ENCODE measurements around the gene LAPTM4A.

LAPTM4A gene

DNA sequence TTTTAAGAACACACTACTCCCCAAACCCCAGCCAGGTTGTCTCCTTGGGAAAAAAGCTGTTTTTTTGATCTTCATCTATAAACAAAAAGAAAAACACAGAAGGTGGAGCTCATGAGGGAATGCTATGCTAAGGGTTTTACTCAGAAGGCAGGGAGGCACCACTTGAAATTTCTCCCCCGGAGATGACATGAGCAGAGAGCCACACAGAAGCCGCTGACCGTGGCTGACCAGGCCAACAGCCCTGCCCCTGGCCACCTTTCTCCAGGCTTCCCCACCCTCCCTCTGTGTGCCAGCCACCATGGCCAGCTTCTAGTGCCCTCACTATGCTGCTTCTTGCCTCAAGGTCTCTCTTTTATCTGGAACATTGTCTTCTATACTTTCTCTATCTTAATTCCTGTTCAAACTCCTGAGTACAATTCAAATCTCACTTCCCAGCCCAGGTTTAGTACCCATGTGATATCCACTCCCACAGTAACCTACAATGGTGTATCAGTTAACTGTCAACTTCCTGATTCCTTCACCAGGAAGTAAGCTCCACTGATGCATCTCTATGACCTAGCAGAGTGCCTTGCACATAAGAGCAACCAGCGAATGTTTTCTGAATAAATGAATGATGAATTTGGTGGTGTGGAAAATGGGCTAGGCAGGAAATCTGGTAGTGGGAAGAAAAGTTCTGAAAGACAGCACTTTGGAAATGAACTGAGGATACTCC is 15.3 kb downstream of the LAPTM4A start:
- TF ChIP-seq RAD21 (IDR thresholded peaks at IDR 0.05; ENCODE audit: low read depth) = no peak
- TF ChIP-seq EP300 (IDR thresholded peaks at IDR 0.05; ENCODE audit: borderline replicate concordance) = no peak
- TF ChIP-seq, protein P1, sequence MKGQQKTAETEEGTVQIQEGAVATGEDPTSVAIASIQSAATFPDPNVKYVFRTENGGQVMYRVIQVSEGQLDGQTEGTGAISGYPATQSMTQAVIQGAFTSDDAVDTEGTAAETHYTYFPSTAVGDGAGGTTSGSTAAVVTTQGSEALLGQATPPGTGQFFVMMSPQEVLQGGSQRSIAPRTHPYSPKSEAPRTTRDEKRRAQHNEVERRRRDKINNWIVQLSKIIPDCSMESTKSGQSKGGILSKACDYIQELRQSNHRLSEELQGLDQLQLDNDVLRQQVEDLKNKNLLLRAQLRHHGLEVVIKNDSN (IDR thresholded peaks at IDR 0.05) = no peak
- TF ChIP-seq, protein P2, sequence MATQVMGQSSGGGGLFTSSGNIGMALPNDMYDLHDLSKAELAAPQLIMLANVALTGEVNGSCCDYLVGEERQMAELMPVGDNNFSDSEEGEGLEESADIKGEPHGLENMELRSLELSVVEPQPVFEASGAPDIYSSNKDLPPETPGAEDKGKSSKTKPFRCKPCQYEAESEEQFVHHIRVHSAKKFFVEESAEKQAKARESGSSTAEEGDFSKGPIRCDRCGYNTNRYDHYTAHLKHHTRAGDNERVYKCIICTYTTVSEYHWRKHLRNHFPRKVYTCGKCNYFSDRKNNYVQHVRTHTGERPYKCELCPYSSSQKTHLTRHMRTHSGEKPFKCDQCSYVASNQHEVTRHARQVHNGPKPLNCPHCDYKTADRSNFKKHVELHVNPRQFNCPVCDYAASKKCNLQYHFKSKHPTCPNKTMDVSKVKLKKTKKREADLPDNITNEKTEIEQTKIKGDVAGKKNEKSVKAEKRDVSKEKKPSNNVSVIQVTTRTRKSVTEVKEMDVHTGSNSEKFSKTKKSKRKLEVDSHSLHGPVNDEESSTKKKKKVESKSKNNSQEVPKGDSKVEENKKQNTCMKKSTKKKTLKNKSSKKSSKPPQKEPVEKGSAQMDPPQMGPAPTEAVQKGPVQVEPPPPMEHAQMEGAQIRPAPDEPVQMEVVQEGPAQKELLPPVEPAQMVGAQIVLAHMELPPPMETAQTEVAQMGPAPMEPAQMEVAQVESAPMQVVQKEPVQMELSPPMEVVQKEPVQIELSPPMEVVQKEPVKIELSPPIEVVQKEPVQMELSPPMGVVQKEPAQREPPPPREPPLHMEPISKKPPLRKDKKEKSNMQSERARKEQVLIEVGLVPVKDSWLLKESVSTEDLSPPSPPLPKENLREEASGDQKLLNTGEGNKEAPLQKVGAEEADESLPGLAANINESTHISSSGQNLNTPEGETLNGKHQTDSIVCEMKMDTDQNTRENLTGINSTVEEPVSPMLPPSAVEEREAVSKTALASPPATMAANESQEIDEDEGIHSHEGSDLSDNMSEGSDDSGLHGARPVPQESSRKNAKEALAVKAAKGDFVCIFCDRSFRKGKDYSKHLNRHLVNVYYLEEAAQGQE (IDR thresholded peaks at IDR 0.05; ENCODE audit: low read depth) = no peak
- TF ChIP-seq ZBTB7A (IDR thresholded peaks at IDR 0.05; ENCODE audit: low read depth) = no peak
- TF ChIP-seq TAF1 (IDR thresholded peaks at IDR 0.05; ENCODE audit: low read depth) = no peak
- no peak for TF ChIP-seq YY1 (IDR thresholded peaks at IDR 0.05; ENCODE audit: low read depth)
- no peak for TF ChIP-seq EGR1 (IDR thresholded peaks at IDR 0.05)
- TF ChIP-seq NFIC (IDR thresholded peaks at IDR 0.05) = no peak
- TF ChIP-seq, protein P3, sequence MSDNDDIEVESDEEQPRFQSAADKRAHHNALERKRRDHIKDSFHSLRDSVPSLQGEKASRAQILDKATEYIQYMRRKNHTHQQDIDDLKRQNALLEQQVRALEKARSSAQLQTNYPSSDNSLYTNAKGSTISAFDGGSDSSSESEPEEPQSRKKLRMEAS (IDR thresholded peaks at IDR 0.05) = no peak
- no peak for TF ChIP-seq CREB1 (IDR thresholded peaks at IDR 0.05; ENCODE audit: low read depth)
- TF ChIP-seq FOXM1 (IDR thresholded peaks at IDR 0.05; ENCODE audit: borderline replicate concordance, low read depth) = no peak
- no peak for TF ChIP-seq TEAD4 (IDR thresholded peaks at IDR 0.05)

DNA sequence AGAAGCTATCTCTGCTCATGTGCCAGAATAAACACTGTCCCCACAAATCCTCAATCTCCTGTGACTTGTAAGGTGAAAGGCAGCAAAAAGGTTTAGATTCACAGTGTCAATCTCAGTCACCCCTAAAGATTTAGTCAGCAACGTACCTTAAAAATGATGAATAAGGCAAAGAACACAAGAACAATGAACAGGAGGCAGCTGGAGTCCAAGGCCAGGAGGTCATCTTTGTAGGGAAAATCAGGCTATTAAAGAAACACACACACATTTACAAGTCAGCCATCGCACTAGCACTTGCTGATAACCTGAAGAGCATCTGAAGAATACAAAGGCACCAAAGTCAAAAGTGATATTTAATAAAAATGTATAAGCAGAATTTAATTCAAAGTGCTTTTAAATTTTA is 16.6 kb downstream of the LAPTM4A start:
- TF ChIP-seq, protein P1 (IDR thresholded peaks at IDR 0.05) = no peak
- TF ChIP-seq RAD21 (IDR thresholded peaks at IDR 0.05; ENCODE audit: low read depth) (no peak), FOXM1 (IDR thresholded peaks at IDR 0.05; ENCODE audit: borderline replicate concordance, low read depth) (no peak), TCF12 (IDR thresholded peaks at IDR 0.05; ENCODE audit: low read depth) (no peak), CREB1 (IDR thresholded peaks at IDR 0.05; ENCODE audit: low read depth) (no peak), EGR1 (IDR thresholded peaks at IDR 0.05) (no peak), ZBTB7A (IDR thresholded peaks at IDR 0.05; ENCODE audit: low read depth) (no peak), EP300 (IDR thresholded peaks at IDR 0.05; ENCODE audit: borderline replicate concordance) (no peak), TEAD4 (IDR thresholded peaks at IDR 0.05) (no peak), CEBPB (IDR thresholded peaks at IDR 0.05) (no peak), TAF1 (IDR thresholded peaks at IDR 0.05; ENCODE audit: low read depth) (no peak), YY1 (IDR thresholded peaks at IDR 0.05; ENCODE audit: low read depth) (no peak), NFIC (IDR thresholded peaks at IDR 0.05) (no peak)
- TF ChIP-seq, protein P2 (IDR thresholded peaks at IDR 0.05; ENCODE audit: low read depth) = no peak
- TF ChIP-seq, protein P3 (IDR thresholded peaks at IDR 0.05) = no peak

DNA sequence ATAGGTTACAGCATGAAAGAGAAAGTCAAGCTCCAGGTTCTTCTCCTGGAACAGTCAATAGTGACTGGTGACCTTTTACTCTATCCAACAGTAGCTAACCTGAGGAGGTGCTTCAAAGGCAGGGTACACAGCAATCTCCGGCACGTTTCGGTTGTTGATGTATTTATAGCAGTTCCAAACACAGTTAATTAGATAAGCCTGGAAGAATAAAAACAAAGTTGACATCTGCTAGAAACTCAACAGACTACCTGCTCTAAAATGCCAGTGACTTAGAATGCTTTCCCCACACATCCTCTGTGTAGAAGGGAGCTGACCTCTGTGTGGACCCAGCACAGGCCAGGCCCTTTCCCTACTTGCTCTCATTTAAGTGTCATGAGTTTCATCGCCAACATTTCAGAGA is 17.2 kb downstream of the LAPTM4A start:
- TF ChIP-seq EP300 (IDR thresholded peaks at IDR 0.05; ENCODE audit: borderline replicate concordance) (no peak), FOXM1 (IDR thresholded peaks at IDR 0.05; ENCODE audit: borderline replicate concordance, low read depth) (no peak), TEAD4 (IDR thresholded peaks at IDR 0.05) (no peak), CREB1 (IDR thresholded peaks at IDR 0.05; ENCODE audit: low read depth) (no peak), TAF1 (IDR thresholded peaks at IDR 0.05; ENCODE audit: low read depth) (no peak), RAD21 (IDR thresholded peaks at IDR 0.05; ENCODE audit: low read depth) (no peak), ZBTB7A (IDR thresholded peaks at IDR 0.05; ENCODE audit: low read depth) (no peak), YY1 (IDR thresholded peaks at IDR 0.05; ENCODE audit: low read depth) (no peak), EGR1 (IDR thresholded peaks at IDR 0.05) (no peak), CEBPB (IDR thresholded peaks at IDR 0.05) (no peak), TCF12 (IDR thresholded peaks at IDR 0.05; ENCODE audit: low read depth) (no peak), NFIC (IDR thresholded peaks at IDR 0.05) (no peak)
- TF ChIP-seq, protein P3 (IDR thresholded peaks at IDR 0.05) = no peak
- TF ChIP-seq, protein P1 (IDR thresholded peaks at IDR 0.05) = no peak

- TF ChIP-seq CEBPB (IDR thresholded peaks at IDR 0.05) (no peak), RAD21 (IDR thresholded peaks at IDR 0.05; ENCODE audit: low read depth) (no peak), ZBTB7A (IDR thresholded peaks at IDR 0.05; ENCODE audit: low read depth) (no peak), TAF1 (IDR thresholded peaks at IDR 0.05; ENCODE audit: low read depth) (no peak), YY1 (IDR thresholded peaks at IDR 0.05; ENCODE audit: low read depth) (no peak), EGR1 (IDR thresholded peaks at IDR 0.05) (no peak), TCF12 (IDR thresholded peaks at IDR 0.05; ENCODE audit: low read depth) (no peak), CREB1 (IDR thresholded peaks at IDR 0.05; ENCODE audit: low read depth) (no peak), TEAD4 (IDR thresholded peaks at IDR 0.05) (no peak), NFIC (IDR thresholded peaks at IDR 0.05) (no peak), FOXM1 (IDR thresholded peaks at IDR 0.05; ENCODE audit: borderline replicate concordance, low read depth) (no peak), EP300 (IDR thresholded peaks at IDR 0.05; ENCODE audit: borderline replicate concordance) (no peak)
- TF ChIP-seq, protein P2 (IDR thresholded peaks at IDR 0.05; ENCODE audit: low read depth) = no peak
- TF ChIP-seq, protein P1 (IDR thresholded peaks at IDR 0.05) = no peak
- TF ChIP-seq, protein P3 (IDR thresholded peaks at IDR 0.05) = no peak
Observed at GRCh38 chr2:20033322-20033721, 18.1 kb downstream of the LAPTM4A start.

Measured in Ishikawa (cell line).